Measurements from ENCODE around the gene ZG16B.

ZG16B gene

DNA sequence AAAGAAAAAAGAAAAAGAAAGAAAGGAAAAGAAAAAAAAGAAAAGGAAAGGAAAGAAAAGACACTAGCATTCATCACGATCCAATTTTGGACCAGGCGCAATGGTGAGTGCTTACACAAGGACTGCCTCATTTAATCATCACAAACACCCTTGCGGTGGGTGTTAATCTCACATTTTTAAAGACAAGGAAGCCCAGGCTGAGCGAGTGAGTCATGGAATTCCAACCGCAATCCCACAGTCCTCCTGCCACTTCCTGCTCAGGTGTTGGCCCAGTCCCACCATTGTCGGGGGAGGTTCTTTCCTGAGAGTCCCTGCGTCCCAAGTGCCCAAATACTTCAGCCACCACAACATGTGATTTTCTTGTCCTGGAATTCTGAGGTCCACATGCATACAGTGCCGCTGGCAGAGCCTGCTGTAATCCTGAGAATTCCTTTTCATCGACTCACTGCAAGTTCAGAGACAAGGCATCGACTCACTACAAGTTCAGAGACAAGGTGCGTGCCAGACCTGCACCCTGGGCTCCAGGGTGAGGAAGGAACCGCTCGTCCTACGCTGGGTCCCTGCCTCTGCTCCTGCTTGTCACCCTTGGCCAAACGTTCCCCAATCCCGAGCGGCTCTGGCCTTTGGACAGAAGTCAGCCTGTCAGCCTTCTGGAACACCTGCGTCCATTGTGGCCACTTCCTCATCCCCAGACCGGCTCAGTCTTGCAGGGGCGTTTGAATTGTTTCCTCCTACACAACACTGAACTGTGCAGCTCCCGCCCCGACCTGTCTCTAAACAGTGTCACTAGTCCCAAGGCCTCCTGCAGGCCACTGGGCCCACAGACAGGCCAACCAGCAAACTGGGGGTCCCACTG lies 5.8 kb downstream of the ZG16B start:
- H3K4me3 ChIP-seq (replicated peaks; ENCODE audit: low read depth, low read length) = no peak overlapping the region
- TF ChIP-seq, protein P1, sequence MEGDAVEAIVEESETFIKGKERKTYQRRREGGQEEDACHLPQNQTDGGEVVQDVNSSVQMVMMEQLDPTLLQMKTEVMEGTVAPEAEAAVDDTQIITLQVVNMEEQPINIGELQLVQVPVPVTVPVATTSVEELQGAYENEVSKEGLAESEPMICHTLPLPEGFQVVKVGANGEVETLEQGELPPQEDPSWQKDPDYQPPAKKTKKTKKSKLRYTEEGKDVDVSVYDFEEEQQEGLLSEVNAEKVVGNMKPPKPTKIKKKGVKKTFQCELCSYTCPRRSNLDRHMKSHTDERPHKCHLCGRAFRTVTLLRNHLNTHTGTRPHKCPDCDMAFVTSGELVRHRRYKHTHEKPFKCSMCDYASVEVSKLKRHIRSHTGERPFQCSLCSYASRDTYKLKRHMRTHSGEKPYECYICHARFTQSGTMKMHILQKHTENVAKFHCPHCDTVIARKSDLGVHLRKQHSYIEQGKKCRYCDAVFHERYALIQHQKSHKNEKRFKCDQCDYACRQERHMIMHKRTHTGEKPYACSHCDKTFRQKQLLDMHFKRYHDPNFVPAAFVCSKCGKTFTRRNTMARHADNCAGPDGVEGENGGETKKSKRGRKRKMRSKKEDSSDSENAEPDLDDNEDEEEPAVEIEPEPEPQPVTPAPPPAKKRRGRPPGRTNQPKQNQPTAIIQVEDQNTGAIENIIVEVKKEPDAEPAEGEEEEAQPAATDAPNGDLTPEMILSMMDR (IDR thresholded peaks at IDR 0.05; ENCODE audit: low read depth, low read length, missing control alignments) = no peak
- DNase-seq (ENCODE audit: extremely low read depth, low read depth) = peak; percentile 95

DNA sequence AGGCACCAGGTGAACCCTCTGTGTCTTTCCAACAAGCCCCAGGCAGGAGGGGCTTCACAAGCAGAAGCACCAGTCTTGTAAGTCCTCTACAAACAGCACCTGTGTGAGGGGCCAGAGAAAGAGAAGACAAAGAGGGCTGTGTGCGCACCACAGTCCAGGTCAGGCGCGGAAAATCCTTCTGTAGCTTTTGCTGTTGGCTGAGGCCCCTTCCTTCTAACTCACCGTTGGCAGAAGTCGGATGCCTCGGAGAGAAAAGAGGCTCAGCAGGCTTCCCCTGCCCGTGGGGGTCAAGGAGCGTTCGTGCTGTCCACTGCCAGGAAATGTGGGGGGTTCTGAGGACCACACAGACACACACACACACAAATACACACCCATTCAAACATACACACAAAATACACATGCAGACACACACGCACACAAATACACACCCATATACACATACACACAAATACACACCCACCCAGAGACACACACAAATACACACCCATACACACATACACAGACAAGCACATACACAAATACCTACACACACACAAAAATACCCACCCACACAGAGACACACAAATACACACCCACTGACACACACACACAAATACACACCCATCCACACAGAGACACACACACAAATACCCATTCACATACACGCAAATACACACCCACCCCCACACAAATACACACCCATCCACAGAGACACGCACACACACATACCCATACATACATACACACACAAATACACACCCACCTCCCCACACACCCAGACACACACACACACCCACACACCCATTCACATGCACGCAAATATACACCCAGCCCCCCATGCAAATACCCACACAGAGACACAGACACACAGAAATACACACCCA lies 6.8 kb downstream of the ZG16B start:
- TF ChIP-seq, protein P1 (IDR thresholded peaks at IDR 0.05; ENCODE audit: low read depth, low read length, missing control alignments) = no peak
- DNase-seq (ENCODE audit: extremely low read depth, low read depth) = no peak
- no peak overlapping the region for H3K4me3 ChIP-seq (replicated peaks; ENCODE audit: low read depth, low read length)

DNA sequence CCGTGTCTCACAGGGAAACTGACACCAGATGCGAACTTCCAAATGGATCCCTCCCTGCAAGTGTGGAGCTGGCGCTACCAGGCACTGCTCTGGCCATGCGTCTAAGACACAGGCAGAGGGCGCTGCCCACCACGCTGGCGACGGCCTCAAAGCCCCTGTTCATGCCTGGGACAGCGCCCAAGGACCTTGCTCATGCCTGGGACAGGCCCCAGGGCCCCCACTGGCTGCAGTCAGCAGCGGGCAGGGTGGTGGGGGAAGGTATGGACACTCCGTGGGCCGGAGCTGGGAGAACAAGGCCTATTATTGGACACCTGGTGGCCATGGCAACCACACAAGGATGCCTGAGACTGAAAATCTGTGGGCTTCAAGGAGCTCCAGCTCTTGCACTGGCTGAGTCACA lies 8.8 kb downstream of the ZG16B start:
- DNase-seq (ENCODE audit: extremely low read depth, low read depth) = peak; percentile 49
- H3K4me3 ChIP-seq (replicated peaks; ENCODE audit: low read depth, low read length) = no peak overlapping the region
- TF ChIP-seq, protein P1 (IDR thresholded peaks at IDR 0.05; ENCODE audit: low read depth, low read length, missing control alignments) = peak; percentile 90

- DNase-seq (ENCODE audit: extremely low read depth, low read depth) = no peak
- no peak overlapping the region for H3K4me3 ChIP-seq (replicated peaks; ENCODE audit: low read depth, low read length)
- TF ChIP-seq, protein P1 (IDR thresholded peaks at IDR 0.05; ENCODE audit: low read depth, low read length, missing control alignments) = no peak
Observed at GRCh38 chr16:2839650-2840450, 9.7 kb downstream of the ZG16B start.

GRCh38 chr16:2840914-2841313 lies 10.8 kb downstream of the ZG16B start:
- TF ChIP-seq, protein P1 (IDR thresholded peaks at IDR 0.05; ENCODE audit: low read depth, low read length, missing control alignments) = no peak

GRCh38 chr16:2841606-2842339 lies 11.7 kb downstream of the ZG16B start:
- H3K4me3 ChIP-seq (replicated peaks; ENCODE audit: low read depth, low read length) = no peak overlapping the region
- TF ChIP-seq, protein P1 (IDR thresholded peaks at IDR 0.05; ENCODE audit: low read depth, low read length, missing control alignments) = no peak
- DNase-seq (ENCODE audit: extremely low read depth, low read depth) = no peak

More at GRCh38 chr16:2840914-2841313, 10.8 kb downstream of the ZG16B start:
- no peak for DNase-seq (ENCODE audit: extremely low read depth, low read depth)
- H3K4me3 ChIP-seq (replicated peaks; ENCODE audit: low read depth, low read length) = no peak overlapping the region

Measured in HFF-Myc (cell line).